ENCODE data around the gene MTX1.
"Not testable (repeated sequence)": the region's sequence is repeated elsewhere in the genome, so short reads cannot be mapped to it uniquely, and the experiment has no call there.

The MTX1 gene

DNA sequence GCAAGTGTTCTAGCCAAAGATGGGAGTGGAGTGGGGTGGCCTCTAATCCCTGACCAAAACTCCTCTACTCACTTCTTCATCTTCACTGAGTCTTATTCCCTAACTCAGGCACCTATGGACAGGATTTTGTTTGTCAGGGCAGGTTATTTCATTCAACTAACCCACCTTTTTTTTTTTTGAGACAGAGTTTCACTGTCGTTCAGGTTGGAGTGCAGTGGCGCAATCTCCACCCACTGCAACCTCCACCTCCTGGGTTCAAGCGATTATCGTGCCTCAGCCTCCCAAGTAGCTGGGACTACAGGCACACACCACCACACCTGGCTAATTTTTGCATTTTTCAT, 40.4 kb upstream of the MTX1 start:
- Histone ChIP-seq H3K36me3 (ENCODE audit: control insufficient read depth in 5 of 5, insufficient read depth in 5 of 5, low read length in 5 of 5) (peaks cover 3 to 21% (median 16%) of the 10 kb centered on the region in 5 donors), H3K4me1 (ENCODE audit: control insufficient read depth in 5 of 5, insufficient read depth in 5 of 5, low read length in 5 of 5) (peaks cover 4 to 37% (median 34%) of the 10 kb centered on the region in 5 donors)
- H3K4me3 ChIP-seq (ENCODE audit: low read depth in 1 of 5, low read length in 5 of 5); H3K9me3 ChIP-seq (ENCODE audit: control insufficient read depth in 5 of 5, low read length in 5 of 5); H3K9ac ChIP-seq (ENCODE audit: low read length in 5 of 5); H3K27ac ChIP-seq (ENCODE audit: low read depth, low read length); H3K27me3 ChIP-seq (ENCODE audit: control insufficient read depth in 5 of 5, insufficient read depth in 4 of 5, low read length in 5 of 5): not testable (repeated sequence)

DNA sequence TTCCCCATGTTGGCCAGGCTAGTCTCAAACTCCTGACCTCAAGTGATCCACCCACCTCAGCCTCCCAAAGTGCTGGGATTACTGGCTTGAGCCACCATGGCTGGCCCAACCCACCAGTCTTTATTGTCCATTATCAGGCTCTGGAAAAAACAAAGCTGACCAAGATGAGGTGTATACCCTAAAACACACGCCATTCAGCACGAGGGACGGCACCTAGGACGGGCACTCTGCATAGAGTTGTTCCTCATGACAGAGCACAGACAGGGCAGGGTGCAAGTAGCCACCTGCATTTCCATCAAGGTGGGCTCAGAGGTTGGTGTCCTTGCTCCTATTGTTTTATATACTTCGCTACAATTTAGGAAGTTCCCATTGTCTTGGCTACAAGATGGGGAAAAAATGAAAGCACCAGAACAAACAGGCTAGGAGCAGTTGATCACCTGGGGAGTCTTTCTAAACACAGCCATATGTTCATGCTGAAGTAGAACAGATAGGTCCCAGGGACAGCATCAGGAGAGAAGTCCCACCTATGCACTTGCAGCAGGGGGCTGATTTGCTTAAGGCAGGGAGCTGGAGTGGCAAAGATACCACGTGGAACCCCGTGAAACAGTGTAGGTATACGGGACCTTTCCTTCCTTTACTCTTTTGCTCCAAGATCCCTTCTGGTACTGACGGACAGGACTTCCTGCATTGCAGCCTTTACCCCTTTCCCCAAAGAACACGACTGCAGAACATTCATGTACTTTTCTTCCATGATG, 39.9 kb upstream of the MTX1 start:
- H3K27me3 ChIP-seq (ENCODE audit: control insufficient read depth in 5 of 5, insufficient read depth in 4 of 5, low read length in 5 of 5) = peaks cover 0 to 8% (median 7%) of the 10 kb centered on the region in 5 donors
- H3K9ac ChIP-seq (ENCODE audit: low read length in 5 of 5) = no peak overlapping the region
- H3K4me3 ChIP-seq (ENCODE audit: low read depth in 1 of 5, low read length in 5 of 5) = no peak overlapping the region
- no peak overlapping the region for H3K27ac ChIP-seq (ENCODE audit: low read depth, low read length)
- no peaks in the 10 kb centered on the region for H3K9me3 ChIP-seq (ENCODE audit: control insufficient read depth in 5 of 5, low read length in 5 of 5)
- peaks cover 3 to 21% (median 16%) of the 10 kb centered on the region in 5 donors for H3K36me3 ChIP-seq (ENCODE audit: control insufficient read depth in 5 of 5, insufficient read depth in 5 of 5, low read length in 5 of 5)
- peaks cover 4 to 40% (median 38%) of the 10 kb centered on the region in 5 donors for H3K4me1 ChIP-seq (ENCODE audit: control insufficient read depth in 5 of 5, insufficient read depth in 5 of 5, low read length in 5 of 5)

DNA sequence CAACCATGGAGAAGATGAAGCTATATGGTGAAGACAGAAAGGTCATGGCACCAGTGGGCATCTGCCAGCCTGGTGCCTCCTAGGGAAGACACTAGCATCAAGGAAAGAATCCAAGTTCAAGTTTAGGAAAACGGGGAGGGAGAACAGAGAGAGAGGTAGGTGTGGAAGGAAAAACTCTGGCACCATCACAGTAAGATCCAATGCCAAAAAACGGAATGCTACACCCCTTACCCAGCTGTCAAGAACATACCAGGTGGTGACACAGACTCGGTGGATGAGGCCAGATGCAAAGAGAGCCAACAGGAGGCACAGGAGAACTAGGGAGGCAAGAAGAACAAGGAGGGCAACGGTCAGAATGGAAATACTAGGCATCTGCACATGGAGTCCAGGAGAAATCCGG, 39.0 kb upstream of the MTX1 start:
- Histone ChIP-seq H3K4me3 (ENCODE audit: low read depth in 1 of 5, low read length in 5 of 5) (no peak overlapping the region), H3K36me3 (ENCODE audit: control insufficient read depth in 5 of 5, insufficient read depth in 5 of 5, low read length in 5 of 5) (peaks cover 3 to 21% (median 16%) of the 10 kb centered on the region in 5 donors), H3K27ac (ENCODE audit: low read depth, low read length) (no peak overlapping the region), H3K9me3 (ENCODE audit: control insufficient read depth in 5 of 5, low read length in 5 of 5) (no peaks in the 10 kb centered on the region), H3K9ac (ENCODE audit: low read length in 5 of 5) (no peak overlapping the region), H3K27me3 (ENCODE audit: control insufficient read depth in 5 of 5, insufficient read depth in 4 of 5, low read length in 5 of 5) (peaks cover 0 to 16% (median 14%) of the 10 kb centered on the region in 5 donors), H3K4me1 (ENCODE audit: control insufficient read depth in 5 of 5, insufficient read depth in 5 of 5, low read length in 5 of 5) (peaks cover 4 to 46% (median 39%) of the 10 kb centered on the region in 5 donors)

DNA sequence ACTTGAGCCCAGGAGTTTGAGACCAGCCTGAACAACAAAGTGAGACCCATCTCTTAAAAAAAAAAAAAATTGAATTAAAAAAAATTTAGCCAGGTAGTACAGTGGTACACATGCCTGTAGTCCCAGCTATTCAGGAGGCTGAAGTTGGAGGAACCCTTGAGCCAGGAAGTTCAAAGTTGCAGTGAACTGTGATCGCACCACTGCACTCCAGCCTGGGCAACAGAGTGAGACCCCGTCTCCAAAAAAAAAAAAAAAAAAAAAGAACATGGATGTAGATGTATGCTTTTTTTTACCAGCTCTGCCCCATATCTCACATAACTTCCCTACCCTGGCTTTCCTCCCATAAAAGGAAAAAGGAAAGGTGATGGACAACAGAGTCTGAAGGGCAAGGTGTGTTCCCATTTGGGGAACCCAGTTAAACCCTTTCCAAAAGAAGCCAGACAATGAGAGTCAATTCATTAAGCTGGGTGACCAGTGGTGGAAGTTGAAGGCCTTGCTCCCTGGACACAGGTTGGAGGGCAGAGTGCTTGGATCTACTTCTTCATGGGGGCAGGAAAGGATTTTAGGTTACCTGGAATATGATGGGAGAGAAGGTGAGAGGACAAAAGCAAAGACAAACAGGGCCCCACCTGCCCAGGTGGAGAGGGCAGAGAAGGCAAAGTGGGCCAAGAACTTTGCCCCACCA, 38.3 kb upstream of the MTX1 start:
- Histone ChIP-seq H3K4me1 (ENCODE audit: control insufficient read depth in 5 of 5, insufficient read depth in 5 of 5, low read length in 5 of 5) (peaks cover 4 to 46% (median 39%) of the 10 kb centered on the region in 5 donors), H3K9me3 (ENCODE audit: control insufficient read depth in 5 of 5, low read length in 5 of 5) (no peaks in the 10 kb centered on the region), H3K27me3 (ENCODE audit: control insufficient read depth in 5 of 5, insufficient read depth in 4 of 5, low read length in 5 of 5) (peaks cover 6 to 21% (median 20%) of the 10 kb centered on the region in 5 donors), H3K36me3 (ENCODE audit: control insufficient read depth in 5 of 5, insufficient read depth in 5 of 5, low read length in 5 of 5) (peaks cover 3 to 21% (median 16%) of the 10 kb centered on the region in 5 donors), H3K9ac (ENCODE audit: low read length in 5 of 5) (no peak overlapping the region), H3K27ac (ENCODE audit: low read depth, low read length) (no peak overlapping the region), H3K4me3 (ENCODE audit: low read depth in 1 of 5, low read length in 5 of 5) (no peak overlapping the region)

DNA sequence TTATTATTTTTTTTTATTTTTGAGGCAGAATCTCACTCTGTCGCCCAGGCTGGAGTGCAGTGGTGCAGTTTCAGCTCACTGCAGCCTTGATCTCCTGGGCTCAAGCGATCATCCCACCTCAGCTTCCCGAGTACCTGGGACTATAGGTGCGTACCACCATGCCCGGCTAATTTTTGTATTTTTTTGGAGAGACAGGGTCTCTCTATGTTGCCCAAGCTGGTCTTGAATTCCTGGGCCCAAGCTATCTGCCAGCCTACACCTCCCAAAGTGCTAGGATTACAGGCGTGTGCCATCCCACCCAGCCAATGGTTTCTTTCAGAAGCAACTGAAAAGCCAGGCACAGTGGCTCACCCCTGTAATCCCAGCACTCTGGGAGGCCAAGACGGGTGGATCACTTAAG, 37.7 kb upstream of the MTX1 start:
- Histone ChIP-seq H3K4me1 (ENCODE audit: control insufficient read depth in 5 of 5, insufficient read depth in 5 of 5, low read length in 5 of 5) (peaks cover 4 to 41% (median 34%) of the 10 kb centered on the region in 5 donors), H3K4me3 (ENCODE audit: low read depth in 1 of 5, low read length in 5 of 5) (no peak overlapping the region), H3K27me3 (ENCODE audit: control insufficient read depth in 5 of 5, insufficient read depth in 4 of 5, low read length in 5 of 5) (peaks cover 7 to 24% (median 21%) of the 10 kb centered on the region in 5 donors)

DNA sequence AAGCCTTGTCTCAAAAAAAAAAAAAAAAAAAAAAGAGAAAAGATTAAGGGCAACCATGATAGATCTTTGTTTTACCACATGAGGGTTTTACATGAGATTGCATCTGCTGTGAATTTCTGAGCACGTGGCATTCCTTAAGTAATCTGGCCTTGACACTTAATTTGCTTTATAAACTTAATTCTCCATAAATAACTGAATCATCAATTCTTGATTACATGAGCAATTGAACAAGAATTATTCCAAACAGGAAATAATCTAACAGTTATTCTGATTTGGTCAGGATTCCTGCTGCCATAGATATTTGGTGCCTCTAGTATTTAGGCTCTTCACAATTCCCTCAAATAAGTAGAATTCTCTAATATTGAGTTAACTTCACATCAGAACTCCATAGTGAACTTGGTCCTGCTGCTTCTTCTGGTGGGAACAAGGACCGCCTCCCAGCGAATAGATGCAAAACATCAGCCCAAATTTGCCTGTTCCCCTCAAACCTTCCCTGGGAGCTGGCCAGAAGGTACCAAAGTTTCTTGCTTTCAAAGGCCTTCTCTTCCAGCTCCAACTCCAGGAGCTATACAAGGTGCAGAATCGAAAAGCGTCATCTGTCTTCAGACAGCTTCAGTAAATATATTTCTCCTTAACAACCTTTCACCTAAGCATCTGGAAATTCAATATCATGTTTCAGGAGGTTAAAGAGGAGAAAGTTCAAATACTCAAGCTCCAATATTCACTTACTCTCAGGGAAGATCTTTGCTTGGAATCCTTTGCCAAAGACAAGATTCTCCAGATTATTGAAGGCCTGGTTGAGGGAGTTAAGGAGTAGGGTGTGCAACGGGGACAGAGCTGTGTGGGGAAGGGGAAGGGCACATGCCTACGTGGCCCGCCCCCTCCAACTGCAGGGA, 36.4 kb upstream of the MTX1 start:
- Histone ChIP-seq H3K9ac (ENCODE audit: low read length in 5 of 5) (peak overlapping the region; percentile 48 to 95 (median 89)), H3K27me3 (ENCODE audit: control insufficient read depth in 5 of 5, insufficient read depth in 4 of 5, low read length in 5 of 5) (peaks cover 7 to 19% (median 17%) of the 10 kb centered on the region in 5 donors), H3K9me3 (ENCODE audit: control insufficient read depth in 5 of 5, low read length in 5 of 5) (no peaks in the 10 kb centered on the region), H3K4me3 (ENCODE audit: low read depth in 1 of 5, low read length in 5 of 5) (peak overlapping the region; percentile 74 to 91 (median 89)), H3K36me3 (ENCODE audit: control insufficient read depth in 5 of 5, insufficient read depth in 5 of 5, low read length in 5 of 5) (peaks cover 3 to 21% (median 16%) of the 10 kb centered on the region in 5 donors), H3K27ac (ENCODE audit: low read depth, low read length) (peak overlapping the region; percentile 93), H3K4me1 (ENCODE audit: control insufficient read depth in 5 of 5, insufficient read depth in 5 of 5, low read length in 5 of 5) (peaks cover 0 to 36% (median 27%) of the 10 kb centered on the region in 5 donors)

More for the DNA sequence above, 37.7 kb upstream of the MTX1 start:
- H3K9ac ChIP-seq (ENCODE audit: low read length in 5 of 5) = peak overlapping the region in 1 of 5 donors; percentile 17
- H3K9me3 ChIP-seq (ENCODE audit: control insufficient read depth in 5 of 5, low read length in 5 of 5) = no peaks in the 10 kb centered on the region
- H3K27ac ChIP-seq (ENCODE audit: low read depth, low read length) = peak overlapping the region; percentile 93
- H3K36me3 ChIP-seq (ENCODE audit: control insufficient read depth in 5 of 5, insufficient read depth in 5 of 5, low read length in 5 of 5) = peaks cover 3 to 21% (median 16%) of the 10 kb centered on the region in 5 donors

DNA sequence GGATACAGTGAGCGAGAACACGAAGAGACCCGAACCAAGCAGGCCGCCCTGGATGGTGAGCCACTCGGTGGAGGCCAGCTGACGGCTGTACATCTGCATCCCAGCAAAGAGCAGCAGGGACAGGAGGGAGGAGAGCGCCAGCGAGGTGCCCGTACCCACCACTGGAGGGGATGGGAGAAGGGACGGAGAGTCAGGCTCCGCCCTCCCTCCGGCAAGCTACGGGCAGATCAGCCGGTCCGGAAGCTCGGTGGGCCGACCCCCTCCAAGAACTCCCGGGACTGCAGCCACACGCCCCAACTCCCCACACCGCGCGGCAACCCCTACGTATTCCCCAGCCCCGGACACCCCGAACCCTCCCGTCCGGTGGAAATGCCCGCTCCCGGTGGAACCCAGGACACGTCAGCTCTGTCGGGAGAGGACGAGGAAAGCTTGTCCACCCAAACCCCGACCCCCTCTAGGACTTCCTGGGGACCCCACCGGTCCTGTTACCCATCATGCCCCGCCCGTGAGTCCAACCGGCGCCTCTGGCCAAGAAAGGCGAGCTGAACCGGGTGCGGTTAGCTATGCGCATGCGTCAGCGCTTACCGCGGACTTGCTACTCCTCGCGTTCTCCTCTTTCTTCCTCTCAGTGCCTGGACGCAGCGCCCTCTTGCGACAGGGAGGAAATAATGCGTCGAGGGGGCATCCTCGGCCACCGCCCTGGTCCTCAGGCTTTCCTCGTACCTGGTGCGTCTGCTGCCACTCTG, 35.6 kb upstream of the MTX1 start, which contains the start of gene KRTCAP2:
TSS of gene KRTCAP2 (minus strand) at position 573 of the 746 bp plus-strand sequence. CDS start at position 493, 80 bp downstream.
- H3K36me3 ChIP-seq (ENCODE audit: control insufficient read depth in 5 of 5, insufficient read depth in 5 of 5, low read length in 5 of 5) = peaks cover 3 to 21% (median 16%) of the 10 kb centered on the region in 5 donors
- peak within 1 kb of the TSS; percentile 93 for H3K27ac ChIP-seq (ENCODE audit: low read depth, low read length)
- H3K27me3 ChIP-seq (ENCODE audit: control insufficient read depth in 5 of 5, insufficient read depth in 4 of 5, low read length in 5 of 5) = peaks cover 7 to 18% (median 15%) of the 10 kb centered on the region in 5 donors
- peak within 1 kb of the TSS; percentile 48 to 95 (median 89) for H3K9ac ChIP-seq (ENCODE audit: low read length in 5 of 5)
- peak within 1 kb of the TSS; percentile 74 to 91 (median 89) for H3K4me3 ChIP-seq (ENCODE audit: low read depth in 1 of 5, low read length in 5 of 5)
- peaks cover 0 to 30% (median 20%) of the 10 kb centered on the region in 5 donors for H3K4me1 ChIP-seq (ENCODE audit: control insufficient read depth in 5 of 5, insufficient read depth in 5 of 5, low read length in 5 of 5)
- H3K9me3 ChIP-seq (ENCODE audit: control insufficient read depth in 5 of 5, low read length in 5 of 5) = no peaks in the 10 kb centered on the region

DNA sequence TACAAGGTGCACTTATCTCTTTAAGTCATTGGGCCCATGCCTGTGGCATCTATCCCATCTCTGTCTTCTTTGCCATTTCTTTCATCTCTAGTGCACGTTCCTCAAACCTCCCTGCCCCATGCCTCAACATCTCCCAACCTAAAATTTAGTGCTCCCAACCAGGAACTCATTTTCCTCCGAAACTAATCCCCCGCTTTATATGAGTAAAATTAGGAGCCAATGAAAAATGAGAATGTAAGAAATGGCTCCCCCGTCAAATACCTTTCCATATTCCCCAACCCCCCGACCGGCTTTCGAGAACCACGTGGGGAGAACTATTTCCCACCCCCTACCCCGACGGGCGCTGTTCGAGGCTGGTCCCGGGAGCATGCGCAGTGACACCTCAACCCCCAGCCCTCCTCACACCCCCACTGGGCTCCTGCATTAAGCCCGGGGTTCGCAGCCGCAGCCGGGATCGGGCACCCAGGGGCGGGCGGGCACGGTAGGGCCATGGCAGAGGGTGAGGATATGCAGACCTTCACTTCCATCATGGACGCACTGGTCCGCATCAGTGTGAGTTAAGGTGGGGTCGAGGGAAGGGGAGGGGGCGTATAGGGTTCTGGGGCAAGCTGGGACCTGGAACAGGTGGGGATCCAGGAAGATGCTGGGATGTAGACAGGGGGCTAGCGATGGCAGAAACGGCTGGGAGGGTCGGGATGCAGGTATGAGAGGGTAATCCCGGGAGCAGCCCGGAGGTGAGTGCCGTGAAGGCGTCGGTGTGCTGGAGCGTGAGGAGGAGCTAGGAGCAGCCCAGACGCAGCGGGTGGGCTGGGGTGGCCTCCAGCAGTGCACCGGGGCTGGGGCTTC, 34.8 kb upstream of the MTX1 start, which contains the start of gene TRIM46:
TSS of gene TRIM46 (plus strand) at position 372 of the 846 bp plus-strand sequence. CDS start at position 490, 118 bp downstream.
- Histone ChIP-seq H3K36me3 (ENCODE audit: control insufficient read depth in 5 of 5, insufficient read depth in 5 of 5, low read length in 5 of 5) (peaks cover 3 to 19% (median 14%) of the 10 kb centered on the region in 5 donors), H3K9me3 (ENCODE audit: control insufficient read depth in 5 of 5, low read length in 5 of 5) (no peaks in the 10 kb centered on the region), H3K4me1 (ENCODE audit: control insufficient read depth in 5 of 5, insufficient read depth in 5 of 5, low read length in 5 of 5) (peaks cover 0 to 29% (median 19%) of the 10 kb centered on the region in 5 donors), H3K27ac (ENCODE audit: low read depth, low read length) (peak within 1 kb of the TSS; percentile 93), H3K9ac (ENCODE audit: low read length in 5 of 5) (peak within 1 kb of the TSS; percentile 48 to 95 (median 89)), H3K27me3 (ENCODE audit: control insufficient read depth in 5 of 5, insufficient read depth in 4 of 5, low read length in 5 of 5) (peaks cover 7 to 18% (median 15%) of the 10 kb centered on the region in 5 donors), H3K4me3 (ENCODE audit: low read depth in 1 of 5, low read length in 5 of 5) (peak within 1 kb of the TSS; percentile 74 to 91 (median 89))
